Fibroblast of lung (primary cell): ENCODE measurements around the gene NAA16. TPM values are rescaled to one million over a fixed set of nuclear protein-coding genes. Genes with fewer than 3 reads are reported as not detected.

Experiments
- DNase-seq, 2 donors: peaks; one replicate each; pipeline versions ENCODE4 v3.0.0 to v3.0.0-alpha.2; 2010; ENCODE audit warnings: low read depth in 2 of 2
- H2AFZ ChIP-seq: 2 replicates; pipeline ENCODE4 v1.5.1; 2012; ENCODE audit warnings: low read length, control low read depth, inconsistent platforms
- H3K27ac ChIP-seq: 2 replicates; pipeline ENCODE4 v1.5.1; 2011; ENCODE audit warnings: low read length, control low read depth; ENCODE audit not compliant: insufficient read depth
- H3K27me3 ChIP-seq: 2 replicates; pipeline ENCODE4 v1.5.1; 2011; ENCODE audit warnings: mild to moderate bottlenecking, low read length; ENCODE audit not compliant: control insufficient read depth, insufficient read depth
- H3K36me3 ChIP-seq: 2 replicates; pipeline ENCODE4 v1.5.1; 2011; ENCODE audit warnings: low read length; ENCODE audit not compliant: control insufficient read depth, insufficient read depth
- H3K4me1 ChIP-seq: 2 replicates; pipeline ENCODE4 v1.5.1; 2011; ENCODE audit warnings: low read length; ENCODE audit not compliant: control insufficient read depth, insufficient read depth; ENCODE audit errors: extremely low read depth
- H3K4me2 ChIP-seq: 2 replicates; pipeline ENCODE4 v1.5.1; 2011; ENCODE audit warnings: low read length, control low read depth; ENCODE audit not compliant: insufficient read depth; ENCODE audit errors: extremely low read depth
- H3K4me3 ChIP-seq, 4 experiments: fragments of 200-600 bp in 1 of 4; sonication (generic) in 1 of 4; replicated peaks in 1 of 4; 2 replicates each; pipeline ENCODE4 v1.5.1; 2011 to 2016; ENCODE audit warnings: low read length in 4 of 4, low read depth in 3 of 4, mild to moderate bottlenecking in 3 of 4, control low read depth in 2 of 4, inconsistent platforms in 1 of 4, mixed read lengths in 1 of 4; ENCODE audit not compliant: insufficient read depth in 1 of 4; ENCODE audit errors: control extremely low read depth in 1 of 4
- H3K79me2 ChIP-seq: 2 replicates; pipeline ENCODE4 v1.5.1; 2012; ENCODE audit warnings: mild to moderate bottlenecking, low read length, inconsistent platforms; ENCODE audit not compliant: control insufficient read depth, insufficient read depth
- H3K9ac ChIP-seq: 2 replicates; pipeline ENCODE4 v1.5.1; 2011; ENCODE audit warnings: mild to moderate bottlenecking, low read length, control low read depth; ENCODE audit not compliant: insufficient read depth
- H3K9me3 ChIP-seq: 2 replicates; pipeline ENCODE4 v1.5.1; 2012; ENCODE audit warnings: low read depth, low read length; ENCODE audit not compliant: control insufficient read depth, insufficient read depth
- H4K20me1 ChIP-seq: 2 replicates; pipeline ENCODE4 v1.5.1; 2011; ENCODE audit warnings: low read length; ENCODE audit not compliant: control insufficient read depth, insufficient read depth; ENCODE audit errors: extremely low read depth
- EZH2 ChIP-seq: IDR thresholded peaks from 2 replicates; pipeline ENCODE4 v1.5.1; 2012; ENCODE audit warnings: low read length, control low read depth, mild to moderate bottlenecking; ENCODE audit errors: missing control alignments
- polyA plus RNA-seq, 2 donors: library from polyadenylated mRNA; depleted of rRNA in 1 of 2; stranded (reverse) in 1 of 2; unstranded in 1 of 2; fragments of >200 nt; gene quantifications; 2 replicates each; pipeline ENCODE4 v1.2.1, GENCODE V29; 2011 to 2012; ENCODE audit warnings: missing spikeins in 1 of 2
- total RNA-seq: library from RNA; depleted of rRNA; stranded (reverse); fragments of >200 nt; gene quantifications from 2 replicates; pipeline ENCODE4 v1.2.1, GENCODE V29; 2014
- TF ChIP-seq, protein P1 (sequence below), 2 donors: IDR thresholded peaks in 1 of 2; conservative IDR thresholded peaks in 1 of 2; 1 replicate in 1 of 2; 2 replicates in 1 of 2; pipeline ENCODE4 v1.5.1; 2011 to 2012; ENCODE audit warnings: low read length in 2 of 2, control low read depth in 1 of 2, inconsistent platforms in 1 of 2, low read depth in 1 of 2, mild to moderate bottlenecking in 1 of 2

Gene NAA16
- total and polyA plus RNA-seq, 2 donors (not counting 1 experiment from before 2014, with no cell fraction given), result 7.9 to 8.3 TPM

DNA sequence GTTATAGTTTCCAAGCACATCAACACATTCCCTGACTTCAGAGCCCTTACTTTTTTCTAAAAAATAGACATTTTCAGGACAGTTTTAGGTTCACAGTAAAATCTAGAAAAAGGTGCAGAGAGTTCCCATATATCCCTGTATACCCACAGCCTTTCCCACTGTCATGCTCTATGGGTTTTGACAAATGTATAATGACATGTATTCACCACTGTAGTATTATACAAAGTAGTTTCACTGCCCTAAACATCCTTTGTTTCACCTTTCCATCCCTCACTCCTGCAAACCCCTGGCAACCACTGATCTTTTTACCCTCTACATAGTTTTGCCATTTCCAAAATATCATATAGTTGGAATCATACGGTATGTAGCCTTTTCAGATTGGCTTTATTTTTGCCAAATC lies 15.6 kb downstream of the NAA16 start:
- TF ChIP-seq EZH2, result no peak
- TF ChIP-seq, protein P1, sequence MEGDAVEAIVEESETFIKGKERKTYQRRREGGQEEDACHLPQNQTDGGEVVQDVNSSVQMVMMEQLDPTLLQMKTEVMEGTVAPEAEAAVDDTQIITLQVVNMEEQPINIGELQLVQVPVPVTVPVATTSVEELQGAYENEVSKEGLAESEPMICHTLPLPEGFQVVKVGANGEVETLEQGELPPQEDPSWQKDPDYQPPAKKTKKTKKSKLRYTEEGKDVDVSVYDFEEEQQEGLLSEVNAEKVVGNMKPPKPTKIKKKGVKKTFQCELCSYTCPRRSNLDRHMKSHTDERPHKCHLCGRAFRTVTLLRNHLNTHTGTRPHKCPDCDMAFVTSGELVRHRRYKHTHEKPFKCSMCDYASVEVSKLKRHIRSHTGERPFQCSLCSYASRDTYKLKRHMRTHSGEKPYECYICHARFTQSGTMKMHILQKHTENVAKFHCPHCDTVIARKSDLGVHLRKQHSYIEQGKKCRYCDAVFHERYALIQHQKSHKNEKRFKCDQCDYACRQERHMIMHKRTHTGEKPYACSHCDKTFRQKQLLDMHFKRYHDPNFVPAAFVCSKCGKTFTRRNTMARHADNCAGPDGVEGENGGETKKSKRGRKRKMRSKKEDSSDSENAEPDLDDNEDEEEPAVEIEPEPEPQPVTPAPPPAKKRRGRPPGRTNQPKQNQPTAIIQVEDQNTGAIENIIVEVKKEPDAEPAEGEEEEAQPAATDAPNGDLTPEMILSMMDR (conservative IDR thresholded peaks at IDR 0.05 in 1 of 2, IDR thresholded peaks at IDR 0.05 in 1 of 2; ENCODE audit: low read depth in 1 of 2, low read length in 2 of 2), result no peak
- H3K9ac ChIP-seq, result no peak overlapping the region
- H3K27me3 ChIP-seq, result no peaks in the 10 kb centered on the region
- H3K4me1 ChIP-seq, result no peaks in the 10 kb centered on the region
- DNase-seq, result no peak
- no peak overlapping the region for H2AFZ ChIP-seq
- H3K79me2 ChIP-seq, result no peaks in the 10 kb centered on the region
- H4K20me1 ChIP-seq, result no peaks in the 10 kb centered on the region
- H3K36me3 ChIP-seq, result no peaks in the 10 kb centered on the region
- no peak overlapping the region for H3K27ac ChIP-seq
- no peak overlapping the region for H3K4me2 ChIP-seq
- H3K4me3 ChIP-seq, result no peak overlapping the region
- H3K9me3 ChIP-seq, result no peaks in the 10 kb centered on the region

DNA sequence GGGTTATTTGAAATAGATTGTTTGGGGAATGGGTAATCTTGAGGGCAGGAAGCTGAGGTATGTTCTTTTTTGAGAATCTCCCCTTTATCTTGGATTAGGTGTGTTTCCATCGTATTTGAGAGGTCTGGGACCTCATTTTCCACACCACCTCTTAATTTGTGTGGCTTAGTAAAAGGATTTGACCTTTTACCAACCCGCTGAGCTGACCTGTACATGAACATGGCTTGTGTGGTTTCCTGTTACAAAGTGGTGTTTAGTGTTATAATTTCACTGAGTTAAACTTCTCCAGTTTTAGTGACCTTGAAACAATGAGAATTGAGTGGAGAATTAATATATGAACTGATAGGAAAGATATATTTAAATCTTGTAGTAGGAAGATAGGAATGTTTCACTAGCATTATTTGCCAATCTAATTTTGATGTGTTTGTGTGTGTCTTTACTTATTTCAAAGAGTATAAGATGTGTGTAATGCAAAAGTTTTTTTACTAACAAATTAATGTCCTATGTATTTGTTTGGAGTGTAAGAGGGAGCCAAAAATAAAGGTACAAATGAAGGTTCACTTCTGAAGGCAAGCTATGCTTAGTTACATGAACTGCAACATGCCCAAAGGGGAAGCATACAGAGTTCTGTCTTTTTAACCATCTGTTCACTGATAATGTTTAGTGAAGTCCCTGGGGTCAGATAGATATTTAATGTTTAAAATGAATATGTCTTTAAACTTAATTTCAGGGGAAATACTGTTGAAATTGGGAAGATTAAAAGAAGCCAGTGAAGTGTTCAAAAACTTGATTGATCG lies 17.1 kb downstream of the NAA16 start:
- TF ChIP-seq, protein P1 (conservative IDR thresholded peaks at IDR 0.05 in 1 of 2, IDR thresholded peaks at IDR 0.05 in 1 of 2; ENCODE audit: low read depth in 1 of 2, low read length in 2 of 2), result no peak
- TF ChIP-seq EZH2, result no peak
- Histone ChIP-seq H3K36me3 (no peaks in the 10 kb centered on the region), H3K4me3 (no peak overlapping the region), H3K79me2 (no peaks in the 10 kb centered on the region), H3K4me1 (no peaks in the 10 kb centered on the region), H2AFZ (no peak overlapping the region), H3K9ac (no peak overlapping the region), H3K4me2 (no peak overlapping the region), H3K27me3 (no peaks in the 10 kb centered on the region), H4K20me1 (no peaks in the 10 kb centered on the region), H3K27ac (no peak overlapping the region), H3K9me3 (no peaks in the 10 kb centered on the region)
- peak in 1 of 2 donors; percentile 28 for DNase-seq

- no peak overlapping the region for H3K4me2 ChIP-seq
- H3K36me3 ChIP-seq, result no peaks in the 10 kb centered on the region
- no peak overlapping the region for H3K27ac ChIP-seq
- no peaks in the 10 kb centered on the region for H4K20me1 ChIP-seq
- H3K9ac ChIP-seq, result no peak overlapping the region
- no peaks in the 10 kb centered on the region for H3K79me2 ChIP-seq
- no peaks in the 10 kb centered on the region for H3K9me3 ChIP-seq
- H3K4me1 ChIP-seq, result no peaks in the 10 kb centered on the region
- H3K27me3 ChIP-seq, result no peaks in the 10 kb centered on the region
- DNase-seq, result peak in 1 of 2 donors; percentile 65
- H2AFZ ChIP-seq, result no peak overlapping the region
- no peak overlapping the region for H3K4me3 ChIP-seq
- no peak for TF ChIP-seq EZH2
- TF ChIP-seq, protein P1 (conservative IDR thresholded peaks at IDR 0.05 in 1 of 2, IDR thresholded peaks at IDR 0.05 in 1 of 2; ENCODE audit: low read depth in 1 of 2, low read length in 2 of 2), result no peak
Observed at GRCh38 chr13:41332829-41333228, 21.8 kb downstream of the NAA16 start.
